ENCODE data around the gene RGS4.

Gene RGS4

GRCh38 chr1:163124812-163125211 lies 55.7 kb downstream of the RGS4 start:
- Mint-ChIP-seq H3K27ac (ENCODE audit: low read depth) (no peak overlapping the region), H3K4me3 (no peak overlapping the region), H3K9me3 (no peaks in the 10 kb centered on the region), H3K27me3 (peaks cover 43% of the 10 kb centered on the region), H3K4me1 (no peaks in the 10 kb centered on the region), H3K36me3 (ENCODE audit: insufficient read depth) (peaks cover 2% of the 10 kb centered on the region)
- DNase-seq (ENCODE audit: low spot score in 2 of 2) (no peak), ATAC-seq (replicated peaks; ENCODE audit: extremely low read depth, poor library complexity, severe bottlenecking) (no peak)
